Stimulated activated CD4-positive, alpha-beta T cell treated with anti-CD3 and anti-CD28 coated beads, TNF-alpha, amount 100 ng/mL, for 4 hours (primary cell): ENCODE measurements around the gene CZIB.

Experiments used
- DNase-seq, 3 experiments: peaks; one replicate each; pipeline ENCODE4 v3.0.0-alpha.2; 2020; ENCODE audit warnings: low read depth in 3 of 3

The CZIB gene

GRCh38 chr1:53220171-53220961 lies at the start of gene CZIB:
CZIB (minus strand) TSS chr1:53220634; CDS start chr1:53220575, 59 bp downstream.
- peak; percentile 82 to 94 (median 89) for DNase-seq

- DNase-seq, result no peak
Observed at GRCh38 chr1:53270107-53270506, 49.7 kb upstream of the CZIB start.

- DNase-seq, result no peak
Observed at GRCh38 chr1:53267761-53268160, 47.3 kb upstream of the CZIB start.

- no peak for DNase-seq
Observed at GRCh38 chr1:53266038-53266437, 45.6 kb upstream of the CZIB start.

- DNase-seq, result no peak
Observed at GRCh38 chr1:53265581-53265980, 45.1 kb upstream of the CZIB start.

GRCh38 chr1:53264048-53264447 lies 43.6 kb upstream of the CZIB start:
- DNase-seq, result no peak

GRCh38 chr1:53262000-53262399 lies 41.6 kb upstream of the CZIB start:
- no peak for DNase-seq

GRCh38 chr1:53260631-53261247 lies 40.3 kb upstream of the CZIB start:
- no peak for DNase-seq

- DNase-seq, result no peak
Observed at GRCh38 chr1:53259932-53260331, 39.5 kb upstream of the CZIB start.

- no peak for DNase-seq
Observed at GRCh38 chr1:53258216-53258615, 37.8 kb upstream of the CZIB start.

- no peak for DNase-seq
Observed at GRCh38 chr1:53257454-53258081, 37.1 kb upstream of the CZIB start.

- no peak for DNase-seq
Observed at GRCh38 chr1:53256511-53257453, 36.3 kb upstream of the CZIB start.

- no peak for DNase-seq
Observed at GRCh38 chr1:53255031-53255430, 34.6 kb upstream of the CZIB start.

GRCh38 chr1:53254011-53254640 lies 33.7 kb upstream of the CZIB start:
- no peak for DNase-seq

- no peak for DNase-seq
Observed at GRCh38 chr1:53250325-53250724, 29.9 kb upstream of the CZIB start.

GRCh38 chr1:53249706-53250105 lies 29.3 kb upstream of the CZIB start:
- DNase-seq, result no peak

GRCh38 chr1:53246261-53247134 lies 26.1 kb upstream of the CZIB start:
- DNase-seq, result no peak

- DNase-seq, result no peak
Observed at GRCh38 chr1:53244141-53244540, 23.7 kb upstream of the CZIB start.

- no peak for DNase-seq
Observed at GRCh38 chr1:53242381-53242780, 21.9 kb upstream of the CZIB start.

GRCh38 chr1:53241828-53242227 lies 21.4 kb upstream of the CZIB start:
- DNase-seq, result no peak
